BLaER1 treated with 17β-estradiol and CSF1 and Interleukin-3, amounts not matched to agents 10 nM and 100 nM (cell line): ENCODE results near the gene EFCAB11.

Experiments
- H3K27ac ChIP-seq, 11 experiments: shearing (Covaris generic); formaldehyde crosslinking; 2 replicates each; pipeline ENCODE4 v1.8.1; 2022
- H3K27me3 ChIP-seq, 11 experiments: shearing (Covaris generic); formaldehyde crosslinking; 2 replicates each; pipeline ENCODE4 v1.8.1; 2022
- H3K36me3 ChIP-seq, 11 experiments: shearing (Covaris generic); formaldehyde crosslinking; 2 replicates each; pipeline ENCODE4 v1.8.1; 2022
- H3K4me1 ChIP-seq, 10 experiments: shearing (Covaris generic); formaldehyde crosslinking; 2 replicates each; pipeline ENCODE4 v1.8.1; 2022
- H3K4me2 ChIP-seq, 11 experiments: shearing (Covaris generic); formaldehyde crosslinking; 2 replicates each; pipeline ENCODE4 v1.8.1; 2022
- H3K4me3 ChIP-seq, 10 experiments: shearing (Covaris generic); formaldehyde crosslinking; 2 replicates each; pipeline ENCODE4 v1.8.1; 2022
- H3K9ac ChIP-seq, 11 experiments: shearing (Covaris generic); formaldehyde crosslinking; 2 replicates each; pipeline ENCODE4 v1.8.1; 2022
- H3K9me3 ChIP-seq, 11 experiments: shearing (Covaris generic); formaldehyde crosslinking; replicated peaks in 1 of 11; 2 replicates each; pipeline ENCODE4 v1.8.1; 2022
- H4K20me1 ChIP-seq, 11 experiments: shearing (Covaris generic); formaldehyde crosslinking; 2 replicates each; pipeline ENCODE4 v1.8.1; 2022
- Cebpa-rat ChIP-seq, 11 experiments: shearing (Covaris generic); IDR thresholded peaks; 2 replicates each; pipeline ENCODE4 v1.8.1; 2022

EFCAB11 gene

GRCh38 chr14:89750281-89750755, 204.2 kb downstream of the EFCAB11 start:
- Histone ChIP-seq H3K9ac (no peak overlapping the region), H3K9me3 (peaks cover 19 to 52% (median 32%) of the 10 kb centered on the region in 11 experiments), H3K4me1 (peaks cover 0 to 8% (median 0%) of the 10 kb centered on the region in 10 experiments; a peak in 2 of 20 replicates), H4K20me1 (no peaks in the 10 kb centered on the region), H3K27me3 (no peaks in the 10 kb centered on the region), H3K4me2 (no peak overlapping the region), H3K27ac (no peak overlapping the region), H3K36me3 (no peaks in the 10 kb centered on the region), H3K4me3 (no peak overlapping the region)
- no peak for TF ChIP-seq Cebpa-rat (IDR thresholded peaks at IDR 0.05)

- H3K4me1 ChIP-seq, result peaks cover 0 to 8% (median 0%) of the 10 kb centered on the region in 10 experiments; a peak in 2 of 20 replicates
Measured at GRCh38 chr14:89748004-89748403, 206.5 kb downstream of the EFCAB11 start.

GRCh38 chr14:89747126-89747525, 207.4 kb downstream of the EFCAB11 start:
- H3K9ac ChIP-seq, result no peak overlapping the region
- no peak overlapping the region for H3K4me3 ChIP-seq
- H4K20me1 ChIP-seq, result no peaks in the 10 kb centered on the region
- H3K4me1 ChIP-seq, result peaks cover 0 to 8% (median 0%) of the 10 kb centered on the region in 10 experiments; a peak in 2 of 20 replicates
- H3K4me2 ChIP-seq, result no peak overlapping the region
- no peak for TF ChIP-seq Cebpa-rat (IDR thresholded peaks at IDR 0.05)
- no peak overlapping the region for H3K27ac ChIP-seq
- H3K36me3 ChIP-seq, result peaks cover 0 to 2% (median 0%) of the 10 kb centered on the region in 11 experiments; a peak in 1 of 22 replicates
- H3K27me3 ChIP-seq, result no peaks in the 10 kb centered on the region
- peaks cover 33 to 70% (median 50%) of the 10 kb centered on the region in 11 experiments for H3K9me3 ChIP-seq

More at GRCh38 chr14:89748004-89748403, 206.5 kb downstream of the EFCAB11 start:
- no peaks in the 10 kb centered on the region for H4K20me1 ChIP-seq
- no peaks in the 10 kb centered on the region for H3K27me3 ChIP-seq
- H3K36me3 ChIP-seq, result no peaks in the 10 kb centered on the region
- H3K4me3 ChIP-seq, result no peak overlapping the region
- no peak overlapping the region for H3K9ac ChIP-seq
- H3K9me3 ChIP-seq, result peaks cover 25 to 64% (median 41%) of the 10 kb centered on the region in 11 experiments
- no peak overlapping the region for H3K27ac ChIP-seq
- no peak for TF ChIP-seq Cebpa-rat (IDR thresholded peaks at IDR 0.05)
- H3K4me2 ChIP-seq, result peak overlapping the region in 1 of 11 experiments; percentile 16; a peak in 1 of 22 replicates

- Histone ChIP-seq H3K27me3 (no peaks in the 10 kb centered on the region), H3K4me1 (peaks cover 0 to 8% (median 0%) of the 10 kb centered on the region in 10 experiments; a peak in 2 of 20 replicates), H3K9me3 (peaks cover 38 to 71% (median 55%) of the 10 kb centered on the region in 11 experiments), H3K36me3 (peaks cover 0 to 4% (median 0%) of the 10 kb centered on the region in 11 experiments; a peak in 1 of 22 replicates), H3K4me3 (no peak overlapping the region), H3K9ac (no peak overlapping the region), H3K27ac (no peak overlapping the region), H3K4me2 (no peak overlapping the region), H4K20me1 (no peaks in the 10 kb centered on the region)
- TF ChIP-seq Cebpa-rat (IDR thresholded peaks at IDR 0.05), result no peak
Measured at GRCh38 chr14:89746654-89747053, 207.9 kb downstream of the EFCAB11 start.

GRCh38 chr14:89746135-89746534, 208.4 kb downstream of the EFCAB11 start:
- Histone ChIP-seq H3K27me3 (no peaks in the 10 kb centered on the region), H3K4me3 (no peak overlapping the region), H3K9me3 (peaks cover 43 to 77% (median 60%) of the 10 kb centered on the region in 11 experiments), H3K9ac (no peak overlapping the region), H4K20me1 (no peaks in the 10 kb centered on the region), H3K4me1 (peaks cover 0 to 8% (median 0%) of the 10 kb centered on the region in 10 experiments; a peak in 2 of 20 replicates), H3K4me2 (no peak overlapping the region), H3K27ac (no peak overlapping the region), H3K36me3 (peaks cover 0 to 4% (median 0%) of the 10 kb centered on the region in 11 experiments; a peak in 1 of 22 replicates)
- TF ChIP-seq Cebpa-rat (IDR thresholded peaks at IDR 0.05), result no peak
